Fibroblast of the aortic adventitia (primary cell): ENCODE measurements around the gene ST3GAL3. TPM values are rescaled to one million over a fixed set of nuclear protein-coding genes. Genes with fewer than 3 reads are reported as not detected.
A peak's percentile ranks its signal among the peaks of the same experiment; 100 is the strongest.

Experiments used
- DNase-seq: peaks from one replicate; pipeline ENCODE4 v3.0.0-alpha.2; 2010; ENCODE audit warnings: low read depth
- H3K4me3 ChIP-seq: 2 replicates; pipeline ENCODE4 v1.5.1; 2011; ENCODE audit warnings: low read depth, mild to moderate bottlenecking, control low read depth, low read length, moderate library complexity
- total RNA-seq: library from RNA; depleted of rRNA; stranded (reverse); fragments of >200 nt; gene quantifications from 2 replicates; pipeline ENCODE4 v1.2.3, GENCODE V29; 2012; ENCODE audit warnings: low replicate concordance
- TF ChIP-seq, protein P1 (sequence below): IDR thresholded peaks from 2 replicates; pipeline ENCODE4 v1.5.1; 2011; ENCODE audit warnings: mild to moderate bottlenecking, low read length, control low read depth, inconsistent platforms; ENCODE audit not compliant: insufficient read depth

The ST3GAL3 gene
- total RNA-seq, 1 donor = 24.0 TPM

DNA sequence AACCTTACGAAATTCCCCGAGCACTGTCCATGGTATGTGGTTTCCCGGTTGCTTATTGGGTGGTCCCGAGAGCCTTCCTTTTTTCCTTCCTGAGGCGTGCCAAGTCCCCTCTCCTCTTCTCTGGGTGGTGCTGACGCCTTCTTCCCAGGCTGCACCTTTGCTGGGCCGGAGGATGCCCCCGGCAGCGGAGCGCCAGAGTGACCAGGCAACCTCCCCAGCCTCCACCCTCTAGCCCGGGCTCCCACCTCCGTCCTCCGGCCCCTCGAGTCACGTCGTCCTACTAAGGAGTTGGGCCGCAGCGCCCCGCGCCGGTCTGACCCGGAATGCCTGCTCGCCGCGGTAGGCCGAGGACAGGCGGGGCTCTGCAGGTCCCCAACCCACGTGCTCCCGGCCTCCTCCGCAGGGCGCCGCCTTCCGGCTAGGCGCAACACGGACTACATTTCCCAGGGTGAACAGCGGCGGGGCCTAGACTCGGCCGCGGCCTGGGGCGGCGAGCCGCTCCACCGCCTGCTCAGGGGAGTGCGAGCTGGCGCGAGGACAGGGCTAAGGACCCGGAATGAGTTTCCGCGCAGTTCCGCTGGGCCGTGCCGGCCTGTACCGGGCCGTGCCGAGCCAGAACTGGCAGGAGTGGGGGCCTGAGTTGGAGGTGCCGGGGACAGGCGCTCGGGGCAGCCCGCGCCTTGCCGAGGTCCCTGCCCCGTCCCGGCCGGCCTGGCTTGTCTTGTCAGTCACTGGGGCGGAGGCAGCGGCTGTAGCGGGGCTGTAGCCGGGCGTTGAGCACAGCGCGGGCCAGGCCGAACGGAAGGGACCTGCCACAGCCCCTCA, 239.1 kb downstream of the ST3GAL3 start, which contains the start of gene IPO13:
Gene IPO13, plus strand, starts transcription at position 715 of the 825 bp plus-strand sequence. CDS start 651 bp downstream, outside the sequence.
- DNase-seq = peak; percentile 93
- TF ChIP-seq, protein P1, sequence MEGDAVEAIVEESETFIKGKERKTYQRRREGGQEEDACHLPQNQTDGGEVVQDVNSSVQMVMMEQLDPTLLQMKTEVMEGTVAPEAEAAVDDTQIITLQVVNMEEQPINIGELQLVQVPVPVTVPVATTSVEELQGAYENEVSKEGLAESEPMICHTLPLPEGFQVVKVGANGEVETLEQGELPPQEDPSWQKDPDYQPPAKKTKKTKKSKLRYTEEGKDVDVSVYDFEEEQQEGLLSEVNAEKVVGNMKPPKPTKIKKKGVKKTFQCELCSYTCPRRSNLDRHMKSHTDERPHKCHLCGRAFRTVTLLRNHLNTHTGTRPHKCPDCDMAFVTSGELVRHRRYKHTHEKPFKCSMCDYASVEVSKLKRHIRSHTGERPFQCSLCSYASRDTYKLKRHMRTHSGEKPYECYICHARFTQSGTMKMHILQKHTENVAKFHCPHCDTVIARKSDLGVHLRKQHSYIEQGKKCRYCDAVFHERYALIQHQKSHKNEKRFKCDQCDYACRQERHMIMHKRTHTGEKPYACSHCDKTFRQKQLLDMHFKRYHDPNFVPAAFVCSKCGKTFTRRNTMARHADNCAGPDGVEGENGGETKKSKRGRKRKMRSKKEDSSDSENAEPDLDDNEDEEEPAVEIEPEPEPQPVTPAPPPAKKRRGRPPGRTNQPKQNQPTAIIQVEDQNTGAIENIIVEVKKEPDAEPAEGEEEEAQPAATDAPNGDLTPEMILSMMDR = peak; percentile 52

GRCh38 chr1:43947061-43947873, 239.9 kb downstream of the ST3GAL3 start:
- TF ChIP-seq, protein P1 = no peak
- no peak for DNase-seq
- peak overlapping the region; percentile 96 for H3K4me3 ChIP-seq

More for the DNA sequence above, 239.1 kb downstream of the ST3GAL3 start, which contains the start of gene IPO13:
- H3K4me3 ChIP-seq = peak within 1 kb of the TSS; percentile 96

GRCh38 chr1:43947874-43948437, 240.6 kb downstream of the ST3GAL3 start:
- peak overlapping the region; percentile 96 for H3K4me3 ChIP-seq
- TF ChIP-seq, protein P1 = no peak
- DNase-seq = peak; percentile 17

GRCh38 chr1:43949678-43950077, 242.3 kb downstream of the ST3GAL3 start:
- no peak for DNase-seq
- TF ChIP-seq, protein P1 = no peak

DNA sequence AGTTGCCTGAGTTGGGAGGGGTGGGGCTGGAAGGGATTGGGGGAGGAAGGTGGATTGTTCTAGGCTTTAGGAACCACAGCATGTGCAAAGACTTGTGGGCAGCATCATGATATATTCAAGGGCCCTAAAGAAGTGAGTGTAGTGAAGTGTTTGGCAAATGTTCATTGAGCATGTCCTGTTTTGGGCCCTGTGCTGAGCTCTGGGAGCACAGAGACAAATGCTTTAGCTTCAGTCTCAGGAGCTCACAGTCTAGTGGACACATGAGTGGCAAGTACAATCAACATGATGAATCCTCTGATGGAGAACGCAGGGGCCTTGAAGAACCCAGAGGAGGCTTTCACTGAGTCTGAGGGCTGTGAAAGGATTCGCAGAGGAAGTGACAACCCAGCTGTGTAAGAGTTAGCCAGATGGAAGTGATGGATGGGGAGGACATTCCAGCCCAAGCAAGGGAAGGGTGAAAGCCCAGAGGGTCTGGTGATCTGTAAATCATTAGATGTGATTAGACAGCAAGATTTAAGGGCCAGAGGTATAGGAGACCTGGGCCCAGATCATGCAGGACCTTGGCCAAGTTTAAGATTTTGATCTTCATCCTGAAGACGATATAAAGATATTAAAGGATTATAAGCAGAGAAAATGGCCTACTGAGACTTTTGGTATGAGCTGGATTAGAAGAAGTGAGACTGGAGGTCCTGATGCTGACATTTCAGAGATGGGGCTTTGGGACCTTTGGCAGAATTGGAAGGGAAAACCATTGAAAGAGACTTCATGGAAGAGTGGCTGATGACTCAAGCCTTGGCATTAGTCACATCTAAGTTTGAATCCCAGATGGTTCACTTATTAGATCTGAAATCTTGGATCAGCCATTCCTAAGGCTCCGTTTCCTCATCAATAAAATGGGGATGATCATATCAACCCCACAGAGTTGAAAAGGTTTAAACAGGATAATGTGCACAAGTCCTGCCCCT, 244.0 kb downstream of the ST3GAL3 start:
- TF ChIP-seq, protein P1 = no peak
- no peak overlapping the region for H3K4me3 ChIP-seq
- peak; percentile 18 for DNase-seq

More at GRCh38 chr1:43949678-43950077, 242.3 kb downstream of the ST3GAL3 start:
- no peak overlapping the region for H3K4me3 ChIP-seq
